SU-DHL-6 (cell line): ENCODE measurements around the gene PSEN2.
"Not testable (repeated sequence)": the region's sequence is repeated elsewhere in the genome, so short reads cannot be mapped to it uniquely, and the experiment has no call there.

ENCODE experiments used
- H2AFZ ChIP-seq: fragments of 200-600 bp; sonication (generic); 2 replicates; pipeline ENCODE4 v1.6.1; 2014; ENCODE audit warnings: low read depth, mild to moderate bottlenecking, moderate library complexity, mixed read lengths, antibody characterized with exemption, low read length; ENCODE audit not compliant: severe bottlenecking
- H3F3A ChIP-seq: fragments of 200-600 bp; shearing (Covaris generic); 2 replicates; pipeline ENCODE4 v1.6.0; 2016; ENCODE audit warnings: antibody characterized with exemption, mild to moderate bottlenecking; ENCODE audit not compliant: insufficient read depth
- H3K27ac ChIP-seq: fragments of 200-600 bp; sonication (generic); 2 replicates; pipeline ENCODE4 v1.5.1; 2016; ENCODE audit warnings: low read depth, mild to moderate bottlenecking, low read length, moderate library complexity, mixed read lengths
- H3K27me3 ChIP-seq: fragments of 200-600 bp; sonication (generic), shearing (Covaris generic); 2 replicates; pipeline ENCODE4 v1.6.0; 2014; ENCODE audit warnings: mild to moderate bottlenecking, low read length
- H3K36me3 ChIP-seq: fragments of 200-600 bp; sonication (generic); 2 replicates; pipeline ENCODE4 v1.6.1; 2014; ENCODE audit warnings: mild to moderate bottlenecking, low read length, mixed read lengths
- H3K4me2 ChIP-seq: fragments of 300-600, 200-600 bp; shearing (Covaris generic), sonication (generic); 2 replicates; pipeline ENCODE4 v1.6.0; 2014; ENCODE audit warnings: low read length, low read depth, mild to moderate bottlenecking; ENCODE audit not compliant: poor library complexity, severe bottlenecking
- H3K4me3 ChIP-seq: fragments of 200-600 bp; sonication (generic); 2 replicates; pipeline ENCODE4 v1.5.1; 2014; ENCODE audit warnings: antibody characterized with exemption, low read length, mild to moderate bottlenecking, mixed read lengths; ENCODE audit not compliant: insufficient read depth, poor library complexity, severe bottlenecking
- H3K79me2 ChIP-seq: fragments of 200-600 bp; sonication (generic); 2 replicates; pipeline ENCODE4 v1.6.1; 2014; ENCODE audit warnings: mild to moderate bottlenecking, low read length, moderate library complexity; ENCODE audit not compliant: insufficient read depth
- H3K9ac ChIP-seq: fragments of 200-600 bp; sonication (generic); 2 replicates; pipeline ENCODE4 v1.7.0; 2014; ENCODE audit warnings: mild to moderate bottlenecking, low read length
- H3K9me2 ChIP-seq: fragments of 200-600 bp; sonication (generic); replicated peaks from 2 replicates; pipeline ENCODE4 v1.6.1; 2014; ENCODE audit warnings: low read length; ENCODE audit not compliant: insufficient read depth
- H3K9me3 ChIP-seq: fragments of 200-600 bp; sonication (generic); 2 replicates; pipeline ENCODE4 v1.6.1; 2014; ENCODE audit warnings: low read length, mixed read lengths; ENCODE audit not compliant: insufficient read depth
- H4K20me1 ChIP-seq: fragments of 200-600 bp; sonication (generic); 2 replicates; pipeline ENCODE4 v1.6.1; 2014; ENCODE audit warnings: low read depth, mild to moderate bottlenecking, antibody characterized with exemption, low read length, moderate library complexity, mixed read lengths
- EZH2phosphoT487 ChIP-seq: fragments of 200-600 bp; sonication (generic), shearing (Covaris generic); conservative IDR thresholded peaks from 2 replicates; pipeline ENCODE4 v1.6.1; 2018; ENCODE audit warnings: mild to moderate bottlenecking, antibody characterized with exemption, low read length, moderate library complexity, mixed read lengths
- TF ChIP-seq, protein P1 (sequence below): fragments of 200-600 bp; sonication (generic); IDR thresholded peaks from one replicate; pipeline ENCODE4 v1.5.1; 2017; ENCODE audit warnings: antibody characterized with exemption, mild to moderate bottlenecking, low read length, moderate library complexity; ENCODE audit not compliant: insufficient read depth, poor library complexity, severe bottlenecking

PSEN2 gene

DNA sequence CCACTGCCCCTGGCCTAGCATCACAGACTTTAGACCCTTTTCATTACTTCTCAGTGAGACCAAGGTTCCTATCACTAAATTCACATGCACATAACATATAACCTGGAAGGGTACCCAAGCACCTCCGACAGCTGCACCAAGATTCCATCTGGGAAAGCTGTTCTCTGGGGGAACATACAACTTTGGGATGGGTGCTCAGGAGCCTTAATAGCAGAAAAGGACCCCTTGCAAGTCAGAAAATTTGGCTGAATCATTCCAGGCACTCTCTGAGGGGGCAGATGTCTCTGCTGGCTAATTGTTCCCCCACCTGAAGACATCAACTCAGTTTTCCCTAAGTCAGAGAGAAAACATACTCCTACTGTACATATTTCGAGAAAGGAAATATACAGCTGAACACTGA lies 41.3 kb upstream of the PSEN2 start:
- H2AFZ ChIP-seq, result no peak overlapping the region
- no peak overlapping the region for H3K4me3 ChIP-seq
- no peak overlapping the region for H3K4me2 ChIP-seq
- H3K9me2 ChIP-seq, result no peaks in the 10 kb centered on the region
- H3K9me3 ChIP-seq, result no peaks in the 10 kb centered on the region
- no peaks in the 10 kb centered on the region for H4K20me1 ChIP-seq
- no peaks in the 10 kb centered on the region for H3K27me3 ChIP-seq
- H3K36me3 ChIP-seq, result no peaks in the 10 kb centered on the region
- no peaks in the 10 kb centered on the region for H3F3A ChIP-seq
- no peak for TF ChIP-seq EZH2phosphoT487
- TF ChIP-seq, protein P1, sequence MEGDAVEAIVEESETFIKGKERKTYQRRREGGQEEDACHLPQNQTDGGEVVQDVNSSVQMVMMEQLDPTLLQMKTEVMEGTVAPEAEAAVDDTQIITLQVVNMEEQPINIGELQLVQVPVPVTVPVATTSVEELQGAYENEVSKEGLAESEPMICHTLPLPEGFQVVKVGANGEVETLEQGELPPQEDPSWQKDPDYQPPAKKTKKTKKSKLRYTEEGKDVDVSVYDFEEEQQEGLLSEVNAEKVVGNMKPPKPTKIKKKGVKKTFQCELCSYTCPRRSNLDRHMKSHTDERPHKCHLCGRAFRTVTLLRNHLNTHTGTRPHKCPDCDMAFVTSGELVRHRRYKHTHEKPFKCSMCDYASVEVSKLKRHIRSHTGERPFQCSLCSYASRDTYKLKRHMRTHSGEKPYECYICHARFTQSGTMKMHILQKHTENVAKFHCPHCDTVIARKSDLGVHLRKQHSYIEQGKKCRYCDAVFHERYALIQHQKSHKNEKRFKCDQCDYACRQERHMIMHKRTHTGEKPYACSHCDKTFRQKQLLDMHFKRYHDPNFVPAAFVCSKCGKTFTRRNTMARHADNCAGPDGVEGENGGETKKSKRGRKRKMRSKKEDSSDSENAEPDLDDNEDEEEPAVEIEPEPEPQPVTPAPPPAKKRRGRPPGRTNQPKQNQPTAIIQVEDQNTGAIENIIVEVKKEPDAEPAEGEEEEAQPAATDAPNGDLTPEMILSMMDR, result no peak
- no peak overlapping the region for H3K9ac ChIP-seq
- H3K79me2 ChIP-seq, result no peaks in the 10 kb centered on the region
- H3K27ac ChIP-seq, result no peak overlapping the region

DNA sequence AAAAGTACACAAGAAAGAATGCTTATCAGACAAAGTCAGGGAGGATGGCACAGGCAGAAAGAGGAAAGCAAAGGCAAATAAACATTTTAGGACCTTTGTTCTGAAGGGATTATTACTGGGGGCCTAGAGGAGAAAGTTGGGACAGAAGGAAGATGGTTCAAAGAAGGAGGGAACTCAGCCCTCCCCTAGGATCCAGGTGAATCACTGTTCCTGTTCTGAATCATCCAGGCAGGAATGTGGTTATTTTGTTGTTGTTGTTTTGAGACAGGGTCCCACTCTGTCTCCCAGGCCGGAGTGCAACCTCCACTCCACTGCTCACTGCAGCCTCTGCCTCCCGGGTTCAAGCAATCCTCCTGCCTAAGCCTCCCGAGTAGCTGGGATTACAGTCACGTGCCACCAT lies 38.5 kb upstream of the PSEN2 start:
- Histone ChIP-seq H3K9me3 (no peaks in the 10 kb centered on the region), H3K4me2 (no peak overlapping the region), H3F3A (no peaks in the 10 kb centered on the region), H2AFZ (no peak overlapping the region), H3K9ac (no peak overlapping the region), H3K27ac (no peak overlapping the region), H3K27me3 (no peaks in the 10 kb centered on the region), H3K36me3 (no peaks in the 10 kb centered on the region), H3K79me2 (no peaks in the 10 kb centered on the region), H3K4me3 (no peak overlapping the region), H3K9me2 (no peaks in the 10 kb centered on the region), H4K20me1 (no peaks in the 10 kb centered on the region)
- no peak for TF ChIP-seq EZH2phosphoT487
- TF ChIP-seq, protein P1, result no peak

DNA sequence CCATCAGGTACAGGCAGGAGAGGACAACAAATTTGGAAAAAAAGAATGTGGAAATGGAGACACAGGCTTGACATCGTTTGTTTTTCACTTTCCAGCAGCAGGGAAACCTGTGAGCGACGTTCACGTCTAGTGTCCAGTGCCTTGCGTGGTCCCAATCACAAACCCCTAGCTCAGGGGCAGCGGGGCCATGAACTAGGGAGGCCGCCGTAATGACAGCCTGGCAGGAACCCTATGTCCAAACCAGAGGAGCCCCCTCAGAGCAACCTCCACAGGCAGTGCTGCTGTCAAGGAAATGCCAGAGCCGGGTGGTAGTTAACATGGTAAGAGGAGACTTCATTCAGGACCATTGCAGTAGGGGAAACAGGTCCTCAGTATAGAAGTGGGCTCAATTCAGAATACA lies 37.8 kb upstream of the PSEN2 start:
- H3K79me2 ChIP-seq, result no peaks in the 10 kb centered on the region
- H3K9ac ChIP-seq, result no peak overlapping the region
- no peaks in the 10 kb centered on the region for H4K20me1 ChIP-seq
- no peaks in the 10 kb centered on the region for H3K27me3 ChIP-seq
- no peak overlapping the region for H2AFZ ChIP-seq
- TF ChIP-seq, protein P1, result no peak
- TF ChIP-seq EZH2phosphoT487, result no peak
- H3K36me3 ChIP-seq, result no peaks in the 10 kb centered on the region
- H3K9me2 ChIP-seq, result no peaks in the 10 kb centered on the region
- H3K4me3 ChIP-seq, result no peak overlapping the region
- no peaks in the 10 kb centered on the region for H3F3A ChIP-seq
- no peak overlapping the region for H3K27ac ChIP-seq
- H3K4me2 ChIP-seq, result no peak overlapping the region
- no peaks in the 10 kb centered on the region for H3K9me3 ChIP-seq

DNA sequence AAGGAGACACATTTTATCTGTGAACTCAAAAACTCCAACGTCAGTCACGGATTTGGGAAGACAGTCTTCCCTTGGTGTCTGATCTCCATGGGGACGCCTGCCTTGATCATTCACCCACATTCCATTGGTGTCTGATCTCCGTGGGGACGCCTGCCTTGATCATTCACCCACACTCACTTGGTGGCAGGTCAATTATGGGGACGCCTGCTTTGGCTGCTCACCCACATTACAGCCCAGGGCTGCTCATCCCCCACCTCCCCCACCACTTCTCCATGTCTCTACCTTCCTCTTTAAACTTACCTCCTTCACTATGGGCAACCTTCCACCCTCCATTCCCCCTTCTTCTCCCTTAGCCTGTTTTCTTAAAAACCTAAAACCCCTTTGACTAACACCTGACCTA lies 36.2 kb upstream of the PSEN2 start:
- H3K9ac ChIP-seq, H3K36me3 ChIP-seq, H3K27me3 ChIP-seq, H3K9me3 ChIP-seq, H3K9me2 ChIP-seq, H3K4me3 ChIP-seq, H3K79me2 ChIP-seq, H4K20me1 ChIP-seq, H2AFZ ChIP-seq, H3K27ac ChIP-seq, H3K4me2 ChIP-seq, H3F3A ChIP-seq: not testable (repeated sequence)

DNA sequence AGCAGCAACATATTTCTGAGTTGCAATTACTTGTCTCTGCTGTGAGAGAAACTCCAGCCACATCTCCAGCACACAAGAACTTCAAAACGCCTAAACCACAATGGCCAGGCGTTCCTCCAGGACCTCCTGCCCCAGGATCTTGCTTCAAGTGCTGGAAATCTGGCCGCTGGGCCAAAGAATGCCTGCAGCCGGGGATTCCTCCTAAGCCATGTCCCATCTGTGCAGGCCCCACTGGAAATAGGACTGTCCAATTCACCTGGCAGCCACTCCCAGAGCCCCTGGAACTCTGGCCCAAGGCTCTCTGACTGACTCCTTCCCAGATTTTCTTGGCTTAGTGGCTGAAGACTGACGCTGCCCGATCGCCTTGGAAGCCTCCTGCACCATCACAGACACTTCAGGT lies 35.0 kb upstream of the PSEN2 start:
- H3K27me3 ChIP-seq, H3K9me3 ChIP-seq, H3K9ac ChIP-seq, H2AFZ ChIP-seq, H3K79me2 ChIP-seq, H3K4me2 ChIP-seq, H3K4me3 ChIP-seq, H4K20me1 ChIP-seq, H3K36me3 ChIP-seq, H3F3A ChIP-seq, H3K9me2 ChIP-seq, H3K27ac ChIP-seq: not testable (repeated sequence)

DNA sequence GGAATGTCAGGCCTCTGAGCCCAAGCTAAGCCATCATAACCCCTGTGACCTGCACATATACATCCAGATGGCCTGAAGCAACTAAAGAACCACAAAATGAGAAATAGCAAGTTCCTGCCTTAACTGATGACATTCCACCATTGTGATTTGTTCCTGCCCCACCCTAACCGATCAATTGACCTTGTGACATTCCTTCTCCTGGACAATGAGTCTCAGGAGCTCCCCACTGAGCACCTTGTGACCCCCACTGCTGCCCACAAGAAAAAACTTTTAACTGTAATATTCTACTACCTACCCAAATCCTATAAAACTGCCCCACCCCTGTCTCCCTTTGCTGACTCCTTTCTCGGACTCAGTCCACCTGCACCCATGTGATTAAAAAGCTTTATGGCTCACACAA lies 32.5 kb upstream of the PSEN2 start:
- not testable (repeated sequence) for H2AFZ ChIP-seq, H3K27me3 ChIP-seq, H3K9ac ChIP-seq, H3K79me2 ChIP-seq, H3K36me3 ChIP-seq, H3K9me3 ChIP-seq, H3K9me2 ChIP-seq, H4K20me1 ChIP-seq, H3K27ac ChIP-seq, H3K4me2 ChIP-seq, H3K4me3 ChIP-seq, H3F3A ChIP-seq
